SU-DHL-6 (cell line): ENCODE results near the gene TOP2B.

Source experiments
- H2AFZ ChIP-seq: fragments of 200-600 bp; sonication (generic); 2 replicates; pipeline ENCODE4 v1.6.1; 2014; ENCODE audit warnings: low read depth, mild to moderate bottlenecking, moderate library complexity, mixed read lengths, antibody characterized with exemption, low read length; ENCODE audit not compliant: severe bottlenecking
- H3F3A ChIP-seq: fragments of 200-600 bp; shearing (Covaris generic); 2 replicates; pipeline ENCODE4 v1.6.0; 2016; ENCODE audit warnings: antibody characterized with exemption, mild to moderate bottlenecking; ENCODE audit not compliant: insufficient read depth
- H3K27ac ChIP-seq: fragments of 200-600 bp; sonication (generic); 2 replicates; pipeline ENCODE4 v1.5.1; 2016; ENCODE audit warnings: low read depth, mild to moderate bottlenecking, low read length, moderate library complexity, mixed read lengths
- H3K27me3 ChIP-seq: fragments of 200-600 bp; sonication (generic), shearing (Covaris generic); 2 replicates; pipeline ENCODE4 v1.6.0; 2014; ENCODE audit warnings: mild to moderate bottlenecking, low read length
- H3K36me3 ChIP-seq: fragments of 200-600 bp; sonication (generic); 2 replicates; pipeline ENCODE4 v1.6.1; 2014; ENCODE audit warnings: mild to moderate bottlenecking, low read length, mixed read lengths
- H3K4me2 ChIP-seq: fragments of 300-600, 200-600 bp; shearing (Covaris generic), sonication (generic); 2 replicates; pipeline ENCODE4 v1.6.0; 2014; ENCODE audit warnings: low read length, low read depth, mild to moderate bottlenecking; ENCODE audit not compliant: poor library complexity, severe bottlenecking
- H3K4me3 ChIP-seq: fragments of 200-600 bp; sonication (generic); 2 replicates; pipeline ENCODE4 v1.5.1; 2014; ENCODE audit warnings: antibody characterized with exemption, low read length, mild to moderate bottlenecking, mixed read lengths; ENCODE audit not compliant: insufficient read depth, poor library complexity, severe bottlenecking
- H3K79me2 ChIP-seq: fragments of 200-600 bp; sonication (generic); 2 replicates; pipeline ENCODE4 v1.6.1; 2014; ENCODE audit warnings: mild to moderate bottlenecking, low read length, moderate library complexity; ENCODE audit not compliant: insufficient read depth
- H3K9ac ChIP-seq: fragments of 200-600 bp; sonication (generic); 2 replicates; pipeline ENCODE4 v1.7.0; 2014; ENCODE audit warnings: mild to moderate bottlenecking, low read length
- H3K9me2 ChIP-seq: fragments of 200-600 bp; sonication (generic); replicated peaks from 2 replicates; pipeline ENCODE4 v1.6.1; 2014; ENCODE audit warnings: low read length; ENCODE audit not compliant: insufficient read depth
- H3K9me3 ChIP-seq: fragments of 200-600 bp; sonication (generic); 2 replicates; pipeline ENCODE4 v1.6.1; 2014; ENCODE audit warnings: low read length, mixed read lengths; ENCODE audit not compliant: insufficient read depth
- H4K20me1 ChIP-seq: fragments of 200-600 bp; sonication (generic); 2 replicates; pipeline ENCODE4 v1.6.1; 2014; ENCODE audit warnings: low read depth, mild to moderate bottlenecking, antibody characterized with exemption, low read length, moderate library complexity, mixed read lengths
- EZH2phosphoT487 ChIP-seq: fragments of 200-600 bp; sonication (generic), shearing (Covaris generic); conservative IDR thresholded peaks from 2 replicates; pipeline ENCODE4 v1.6.1; 2018; ENCODE audit warnings: mild to moderate bottlenecking, antibody characterized with exemption, low read length, moderate library complexity, mixed read lengths
- TF ChIP-seq, protein P1 (sequence below): fragments of 200-600 bp; sonication (generic); IDR thresholded peaks from one replicate; pipeline ENCODE4 v1.5.1; 2017; ENCODE audit warnings: antibody characterized with exemption, mild to moderate bottlenecking, low read length, moderate library complexity; ENCODE audit not compliant: insufficient read depth, poor library complexity, severe bottlenecking

The TOP2B gene

DNA sequence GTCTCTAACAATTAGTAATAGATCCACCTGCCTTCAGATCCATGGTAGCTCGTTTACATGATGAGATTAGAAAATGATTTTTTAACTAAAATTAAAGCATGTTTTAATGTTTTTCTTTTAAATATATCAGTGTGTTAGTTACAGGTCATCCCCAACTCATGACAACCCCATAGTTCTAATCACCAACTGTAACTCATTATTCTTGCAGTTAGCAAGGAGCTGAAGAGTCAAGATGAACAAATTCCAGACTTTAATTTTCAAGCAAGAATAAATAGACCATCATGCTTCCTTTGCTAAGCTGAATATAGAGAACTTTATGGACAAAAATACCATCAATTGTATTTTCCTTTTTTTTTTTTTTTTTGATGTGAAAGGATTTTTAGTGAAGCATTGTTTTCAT lies 101.1 kb downstream of the TOP2B start:
- H3K36me3 ChIP-seq, result no peaks in the 10 kb centered on the region
- no peaks in the 10 kb centered on the region for H3K79me2 ChIP-seq
- no peak overlapping the region for H2AFZ ChIP-seq
- TF ChIP-seq, protein P1, sequence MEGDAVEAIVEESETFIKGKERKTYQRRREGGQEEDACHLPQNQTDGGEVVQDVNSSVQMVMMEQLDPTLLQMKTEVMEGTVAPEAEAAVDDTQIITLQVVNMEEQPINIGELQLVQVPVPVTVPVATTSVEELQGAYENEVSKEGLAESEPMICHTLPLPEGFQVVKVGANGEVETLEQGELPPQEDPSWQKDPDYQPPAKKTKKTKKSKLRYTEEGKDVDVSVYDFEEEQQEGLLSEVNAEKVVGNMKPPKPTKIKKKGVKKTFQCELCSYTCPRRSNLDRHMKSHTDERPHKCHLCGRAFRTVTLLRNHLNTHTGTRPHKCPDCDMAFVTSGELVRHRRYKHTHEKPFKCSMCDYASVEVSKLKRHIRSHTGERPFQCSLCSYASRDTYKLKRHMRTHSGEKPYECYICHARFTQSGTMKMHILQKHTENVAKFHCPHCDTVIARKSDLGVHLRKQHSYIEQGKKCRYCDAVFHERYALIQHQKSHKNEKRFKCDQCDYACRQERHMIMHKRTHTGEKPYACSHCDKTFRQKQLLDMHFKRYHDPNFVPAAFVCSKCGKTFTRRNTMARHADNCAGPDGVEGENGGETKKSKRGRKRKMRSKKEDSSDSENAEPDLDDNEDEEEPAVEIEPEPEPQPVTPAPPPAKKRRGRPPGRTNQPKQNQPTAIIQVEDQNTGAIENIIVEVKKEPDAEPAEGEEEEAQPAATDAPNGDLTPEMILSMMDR, result no peak
- TF ChIP-seq EZH2phosphoT487, result no peak
- H3K4me2 ChIP-seq, result no peak overlapping the region
- no peaks in the 10 kb centered on the region for H3K9me2 ChIP-seq
- no peak overlapping the region for H3K9ac ChIP-seq
- H3K27ac ChIP-seq, result no peak overlapping the region
- H3F3A ChIP-seq, result no peaks in the 10 kb centered on the region
- H3K27me3 ChIP-seq, result no peaks in the 10 kb centered on the region
- H3K9me3 ChIP-seq, result no peaks in the 10 kb centered on the region
- no peaks in the 10 kb centered on the region for H4K20me1 ChIP-seq
- H3K4me3 ChIP-seq, result no peak overlapping the region

DNA sequence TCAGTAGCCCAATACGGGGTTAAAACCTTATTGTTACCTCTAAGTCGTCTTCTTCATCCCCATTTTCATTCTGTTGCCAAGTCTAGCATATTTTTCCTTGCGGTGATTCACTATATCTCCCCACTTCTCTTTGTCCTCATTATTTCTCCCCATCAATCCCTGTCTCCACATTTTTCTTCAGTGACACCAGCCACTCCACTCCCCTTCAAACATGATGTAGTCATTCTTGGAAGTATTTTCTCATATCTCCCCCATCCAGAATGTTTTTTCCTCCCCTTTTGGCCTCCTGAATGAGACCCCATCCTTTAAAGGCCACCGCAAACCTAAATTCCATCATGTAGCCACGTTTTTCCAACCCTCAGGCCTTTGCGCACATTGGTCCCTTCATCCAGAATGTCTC lies 105.9 kb downstream of the TOP2B start:
- TF ChIP-seq, protein P1, result no peak
- Histone ChIP-seq H3K4me2 (no peak overlapping the region), H3K27me3 (no peaks in the 10 kb centered on the region), H3K4me3 (no peak overlapping the region), H3F3A (no peaks in the 10 kb centered on the region), H4K20me1 (no peaks in the 10 kb centered on the region), H3K27ac (no peak overlapping the region), H3K36me3 (no peaks in the 10 kb centered on the region), H2AFZ (no peak overlapping the region), H3K9me2 (no peaks in the 10 kb centered on the region), H3K9ac (no peak overlapping the region), H3K9me3 (no peaks in the 10 kb centered on the region), H3K79me2 (no peaks in the 10 kb centered on the region)

DNA sequence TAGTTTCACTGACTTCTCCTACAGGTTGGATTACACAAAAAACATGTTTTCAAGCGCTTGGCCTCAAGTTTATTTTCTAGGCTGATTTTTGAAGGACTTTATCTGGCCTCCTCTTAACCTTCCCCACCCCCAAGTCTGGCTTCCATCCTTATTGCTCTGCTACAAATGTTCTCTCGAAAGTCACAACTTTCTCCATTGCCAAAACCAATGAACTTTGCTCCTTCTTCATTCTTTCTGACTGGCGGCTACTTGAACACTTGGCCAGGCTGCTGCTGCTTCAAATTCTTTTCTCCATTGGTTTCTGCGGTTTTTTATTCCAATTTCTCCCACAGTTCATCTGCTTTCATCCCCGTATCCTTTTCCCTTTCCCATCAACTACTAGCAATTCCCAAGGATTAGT lies 106.6 kb downstream of the TOP2B start:
- Histone ChIP-seq H3K27ac (no peak overlapping the region), H3K9ac (no peak overlapping the region), H3K36me3 (no peaks in the 10 kb centered on the region), H3K27me3 (no peaks in the 10 kb centered on the region), H3K79me2 (no peaks in the 10 kb centered on the region), H3F3A (no peaks in the 10 kb centered on the region), H3K9me3 (no peaks in the 10 kb centered on the region), H3K4me2 (no peak overlapping the region), H3K9me2 (no peaks in the 10 kb centered on the region), H3K4me3 (no peak overlapping the region), H2AFZ (no peak overlapping the region), H4K20me1 (no peaks in the 10 kb centered on the region)
- TF ChIP-seq EZH2phosphoT487, result no peak
- TF ChIP-seq, protein P1, result no peak

DNA sequence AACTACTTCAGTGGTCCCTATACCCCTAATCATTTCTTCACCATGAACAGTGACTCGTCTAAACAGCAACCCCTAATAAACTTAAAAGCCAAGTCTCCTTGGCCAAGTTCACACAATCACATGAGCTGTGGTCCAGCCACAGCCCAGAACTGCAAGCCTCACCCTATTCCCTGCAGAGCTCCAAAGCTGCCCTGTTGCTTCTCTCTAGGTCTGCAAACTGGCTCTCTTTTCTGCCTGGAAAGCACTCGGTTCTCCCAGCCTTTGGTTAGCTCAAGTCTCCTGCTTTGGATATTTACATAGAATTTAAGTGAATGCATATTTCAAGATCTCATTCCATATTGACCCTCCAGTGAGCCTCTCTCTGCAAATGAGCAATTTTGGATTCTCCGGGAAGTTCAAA lies 107.0 kb downstream of the TOP2B start:
- TF ChIP-seq, protein P1, result no peak
- TF ChIP-seq EZH2phosphoT487, result no peak
- Histone ChIP-seq H3K27me3 (no peaks in the 10 kb centered on the region), H3K27ac (no peak overlapping the region), H3K36me3 (no peaks in the 10 kb centered on the region), H4K20me1 (no peaks in the 10 kb centered on the region), H3K4me2 (no peak overlapping the region), H3K79me2 (no peaks in the 10 kb centered on the region), H3K9ac (no peak overlapping the region), H3F3A (no peaks in the 10 kb centered on the region), H2AFZ (no peak overlapping the region), H3K9me2 (no peaks in the 10 kb centered on the region), H3K4me3 (no peak overlapping the region), H3K9me3 (no peaks in the 10 kb centered on the region)
